ENCODE measurements around the gene PIKFYVE. TPM values are rescaled to one million over a fixed set of nuclear protein-coding genes. Genes with fewer than 3 reads are reported as not detected.

The PIKFYVE gene
- total RNA-seq, 1 donor from 2014 or later, result 22.4 TPM

DNA sequence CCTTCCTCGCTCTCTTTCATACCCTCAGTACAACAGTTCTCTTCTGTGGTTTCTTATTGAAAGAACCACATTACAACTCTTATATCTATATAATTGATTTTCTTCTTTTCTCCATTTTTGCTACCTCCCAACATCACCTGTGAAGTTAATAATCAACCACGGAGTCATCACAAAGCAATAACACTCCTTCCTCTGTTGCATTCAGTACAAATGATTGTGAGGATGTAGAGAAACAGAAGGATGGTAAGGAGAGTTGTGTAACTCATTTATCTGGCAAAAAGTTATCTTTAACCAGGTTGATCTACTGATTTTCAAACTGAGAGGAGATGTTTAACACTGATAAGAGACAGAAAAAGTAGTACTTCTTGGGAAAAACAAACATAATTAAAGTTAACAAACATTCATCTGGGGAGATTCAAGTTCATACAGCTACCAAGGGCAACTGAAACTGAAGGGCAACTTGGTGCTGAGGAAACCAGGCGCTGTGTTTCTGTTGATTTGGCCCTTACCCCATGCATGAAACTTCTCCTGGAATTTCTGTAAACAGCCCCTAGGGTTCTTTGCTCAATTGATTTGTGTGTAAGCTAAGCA is 25.3 kb upstream of the PIKFYVE start:
- Histone ChIP-seq H3K4me1 (ENCODE audit: control insufficient read depth in 3 of 3, insufficient read depth in 3 of 3, low read length in 3 of 3) (no peaks in the 10 kb centered on the region), H3K4me3 (ENCODE audit: low read length in 3 of 3) (no peak overlapping the region), H3K36me3 (ENCODE audit: control insufficient read depth in 3 of 3, insufficient read depth in 3 of 3, low read length in 3 of 3) (peaks cover 35 to 62% (median 52%) of the 10 kb centered on the region in 3 donors), H3K27ac (ENCODE audit: low read depth, low read length) (no peak overlapping the region), H3K27me3 (ENCODE audit: control insufficient read depth in 3 of 3, insufficient read depth in 3 of 3, low read length in 3 of 3) (no peaks in the 10 kb centered on the region), H3K9ac (ENCODE audit: low read depth in 1 of 3, low read length in 3 of 3) (no peak overlapping the region), H3K9me3 (ENCODE audit: control insufficient read depth in 3 of 3, low read length in 3 of 3) (no peaks in the 10 kb centered on the region)

- no peaks in the 10 kb centered on the region for H3K27me3 ChIP-seq (ENCODE audit: control insufficient read depth in 3 of 3, insufficient read depth in 3 of 3, low read length in 3 of 3)
- H3K4me1 ChIP-seq (ENCODE audit: control insufficient read depth in 3 of 3, insufficient read depth in 3 of 3, low read length in 3 of 3), result no peaks in the 10 kb centered on the region
- no peak overlapping the region for H3K27ac ChIP-seq (ENCODE audit: low read depth, low read length)
- H3K4me3 ChIP-seq (ENCODE audit: low read length in 3 of 3), result no peak overlapping the region
- H3K36me3 ChIP-seq (ENCODE audit: control insufficient read depth in 3 of 3, insufficient read depth in 3 of 3, low read length in 3 of 3), result peaks cover 31 to 63% (median 56%) of the 10 kb centered on the region in 3 donors
- H3K9ac ChIP-seq (ENCODE audit: low read depth in 1 of 3, low read length in 3 of 3), result no peak overlapping the region
- no peaks in the 10 kb centered on the region for H3K9me3 ChIP-seq (ENCODE audit: control insufficient read depth in 3 of 3, low read length in 3 of 3)
These were observed 21.6 kb upstream of the PIKFYVE start for GRCh38 chr2:208244422-208244821.

DNA sequence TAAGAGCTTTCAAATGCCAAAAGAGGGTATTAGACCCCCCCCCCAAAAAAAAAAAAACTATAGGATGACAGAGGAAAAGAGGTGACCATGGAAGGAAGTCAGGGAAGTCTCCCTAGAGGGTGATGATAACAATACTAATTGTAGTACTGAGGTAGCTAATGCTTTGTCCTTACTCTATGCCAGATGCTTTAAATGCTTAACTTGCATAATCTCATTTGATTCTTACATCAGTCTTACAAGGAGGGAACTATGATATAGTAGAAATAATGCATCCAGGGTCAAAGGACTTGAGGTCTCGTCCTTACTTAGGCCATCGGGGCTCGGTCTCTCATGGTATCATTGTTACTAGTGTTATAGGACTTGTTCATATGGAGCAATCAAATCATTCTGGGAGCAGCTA is 20.3 kb upstream of the PIKFYVE start:
- Histone ChIP-seq H3K27ac (ENCODE audit: low read depth, low read length) (no peak overlapping the region), H3K9ac (ENCODE audit: low read depth in 1 of 3, low read length in 3 of 3) (no peak overlapping the region), H3K27me3 (ENCODE audit: control insufficient read depth in 3 of 3, insufficient read depth in 3 of 3, low read length in 3 of 3) (no peaks in the 10 kb centered on the region), H3K9me3 (ENCODE audit: control insufficient read depth in 3 of 3, low read length in 3 of 3) (no peaks in the 10 kb centered on the region), H3K4me3 (ENCODE audit: low read length in 3 of 3) (no peak overlapping the region), H3K36me3 (ENCODE audit: control insufficient read depth in 3 of 3, insufficient read depth in 3 of 3, low read length in 3 of 3) (peaks cover 24 to 63% (median 54%) of the 10 kb centered on the region in 3 donors), H3K4me1 (ENCODE audit: control insufficient read depth in 3 of 3, insufficient read depth in 3 of 3, low read length in 3 of 3) (no peaks in the 10 kb centered on the region)

DNA sequence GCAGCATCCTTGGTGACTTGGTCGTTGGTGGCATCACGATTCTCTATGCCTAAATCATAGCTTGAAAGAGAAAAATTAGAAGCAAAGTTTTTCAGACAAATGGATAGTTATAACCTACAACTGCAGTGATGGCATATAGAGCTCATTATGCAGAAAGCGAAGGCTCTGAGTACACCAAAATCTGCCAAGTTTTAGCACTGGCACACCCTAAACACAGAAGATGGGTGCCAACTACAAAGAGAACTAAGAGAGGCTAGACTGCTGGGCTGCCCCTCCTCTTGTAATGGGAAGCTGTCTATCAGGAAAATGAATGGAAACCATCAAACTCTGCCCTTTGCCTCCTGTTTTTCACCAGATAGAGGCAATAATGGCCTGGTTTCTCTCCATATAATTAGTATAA is 17.5 kb upstream of the PIKFYVE start:
- Histone ChIP-seq H3K9me3 (ENCODE audit: control insufficient read depth in 3 of 3, low read length in 3 of 3) (no peaks in the 10 kb centered on the region), H3K27ac (ENCODE audit: low read depth, low read length) (no peak overlapping the region), H3K4me3 (ENCODE audit: low read length in 3 of 3) (no peak overlapping the region), H3K9ac (ENCODE audit: low read depth in 1 of 3, low read length in 3 of 3) (no peak overlapping the region), H3K4me1 (ENCODE audit: control insufficient read depth in 3 of 3, insufficient read depth in 3 of 3, low read length in 3 of 3) (peaks cover 4 to 8% (median 7%) of the 10 kb centered on the region in 3 donors), H3K36me3 (ENCODE audit: control insufficient read depth in 3 of 3, insufficient read depth in 3 of 3, low read length in 3 of 3) (peaks cover 19 to 56% (median 54%) of the 10 kb centered on the region in 3 donors), H3K27me3 (ENCODE audit: control insufficient read depth in 3 of 3, insufficient read depth in 3 of 3, low read length in 3 of 3) (no peaks in the 10 kb centered on the region)

DNA sequence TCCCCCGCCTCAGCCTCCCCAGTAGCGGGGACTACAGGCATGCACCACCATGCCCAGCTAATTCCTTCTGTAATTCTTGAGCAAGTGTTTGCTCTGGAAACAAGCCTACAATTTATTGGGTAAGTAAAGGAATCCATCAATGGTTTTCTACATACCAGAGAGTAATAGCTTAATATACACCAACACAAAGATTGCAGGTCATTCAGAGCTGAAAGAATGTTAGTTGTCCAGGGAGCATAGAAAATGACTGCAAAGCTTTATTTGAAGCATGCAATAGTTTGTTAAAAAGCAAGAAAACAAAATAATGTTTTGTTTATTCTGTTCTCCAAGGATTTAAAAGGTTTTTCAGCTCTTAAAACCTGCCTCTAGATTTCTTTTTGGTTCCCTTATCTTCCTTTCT is 16.8 kb upstream of the PIKFYVE start:
- Histone ChIP-seq H3K27me3 (ENCODE audit: control insufficient read depth in 3 of 3, insufficient read depth in 3 of 3, low read length in 3 of 3) (no peaks in the 10 kb centered on the region), H3K4me1 (ENCODE audit: control insufficient read depth in 3 of 3, insufficient read depth in 3 of 3, low read length in 3 of 3) (peaks cover 8 to 12% (median 11%) of the 10 kb centered on the region in 3 donors), H3K9me3 (ENCODE audit: control insufficient read depth in 3 of 3, low read length in 3 of 3) (no peaks in the 10 kb centered on the region), H3K27ac (ENCODE audit: low read depth, low read length) (no peak overlapping the region), H3K9ac (ENCODE audit: low read depth in 1 of 3, low read length in 3 of 3) (no peak overlapping the region), H3K4me3 (ENCODE audit: low read length in 3 of 3) (no peak overlapping the region), H3K36me3 (ENCODE audit: control insufficient read depth in 3 of 3, insufficient read depth in 3 of 3, low read length in 3 of 3) (peaks cover 19 to 54% (median 53%) of the 10 kb centered on the region in 3 donors)

DNA sequence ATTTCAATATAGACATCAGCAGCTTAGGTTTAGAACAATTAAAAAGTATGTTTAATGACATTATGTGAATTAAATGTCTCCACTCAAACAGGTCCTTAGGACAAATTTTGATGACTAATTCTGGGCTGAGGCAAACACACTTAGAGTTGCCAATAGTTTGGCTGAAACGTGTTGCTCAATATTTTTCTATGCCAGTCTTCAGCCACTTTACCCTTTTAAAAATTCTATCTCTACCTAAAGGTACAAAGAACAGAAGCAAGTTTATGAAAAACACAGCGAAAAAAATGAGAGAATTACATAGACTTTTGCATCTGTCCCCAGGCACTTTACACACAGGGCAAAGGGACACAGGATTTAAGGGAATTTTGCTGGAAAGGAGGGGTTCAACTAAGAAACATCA is 15.7 kb upstream of the PIKFYVE start:
- Histone ChIP-seq H3K4me3 (ENCODE audit: low read length in 3 of 3) (no peak overlapping the region), H3K36me3 (ENCODE audit: control insufficient read depth in 3 of 3, insufficient read depth in 3 of 3, low read length in 3 of 3) (peaks cover 14 to 49% (median 45%) of the 10 kb centered on the region in 3 donors), H3K9ac (ENCODE audit: low read depth in 1 of 3, low read length in 3 of 3) (no peak overlapping the region), H3K4me1 (ENCODE audit: control insufficient read depth in 3 of 3, insufficient read depth in 3 of 3, low read length in 3 of 3) (peaks cover 9 to 17% (median 12%) of the 10 kb centered on the region in 3 donors), H3K27ac (ENCODE audit: low read depth, low read length) (no peak overlapping the region), H3K9me3 (ENCODE audit: control insufficient read depth in 3 of 3, low read length in 3 of 3) (no peaks in the 10 kb centered on the region), H3K27me3 (ENCODE audit: control insufficient read depth in 3 of 3, insufficient read depth in 3 of 3, low read length in 3 of 3) (no peaks in the 10 kb centered on the region)

DNA sequence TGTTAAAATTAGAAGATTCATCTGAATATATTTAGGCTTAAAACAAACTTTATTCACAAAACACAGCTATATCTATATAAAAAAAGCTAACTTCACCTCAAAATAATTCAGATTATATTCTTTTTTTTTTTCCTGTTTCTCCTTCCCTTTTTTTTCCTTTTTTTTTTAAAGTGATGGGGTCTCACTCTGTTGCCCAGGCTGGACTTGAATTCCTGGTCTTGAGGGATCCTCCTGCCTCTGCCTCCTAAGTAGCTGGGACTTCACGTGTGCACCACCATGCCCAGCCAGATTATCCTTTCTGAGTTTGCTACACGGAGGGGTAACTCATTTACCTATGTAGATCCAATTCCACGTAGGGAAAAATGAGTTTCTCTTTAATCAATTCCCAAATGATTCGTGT is 15.0 kb upstream of the PIKFYVE start:
- peaks cover 12 to 44% (median 40%) of the 10 kb centered on the region in 3 donors for H3K36me3 ChIP-seq (ENCODE audit: control insufficient read depth in 3 of 3, insufficient read depth in 3 of 3, low read length in 3 of 3)
- H3K4me3 ChIP-seq (ENCODE audit: low read length in 3 of 3), result no peak overlapping the region
- peaks cover 13 to 21% (median 16%) of the 10 kb centered on the region in 3 donors for H3K4me1 ChIP-seq (ENCODE audit: control insufficient read depth in 3 of 3, insufficient read depth in 3 of 3, low read length in 3 of 3)
- H3K9me3 ChIP-seq (ENCODE audit: control insufficient read depth in 3 of 3, low read length in 3 of 3), result no peaks in the 10 kb centered on the region
- H3K27me3 ChIP-seq (ENCODE audit: control insufficient read depth in 3 of 3, insufficient read depth in 3 of 3, low read length in 3 of 3), result no peaks in the 10 kb centered on the region
- H3K27ac ChIP-seq (ENCODE audit: low read depth, low read length), result no peak overlapping the region
- H3K9ac ChIP-seq (ENCODE audit: low read depth in 1 of 3, low read length in 3 of 3), result no peak overlapping the region

DNA sequence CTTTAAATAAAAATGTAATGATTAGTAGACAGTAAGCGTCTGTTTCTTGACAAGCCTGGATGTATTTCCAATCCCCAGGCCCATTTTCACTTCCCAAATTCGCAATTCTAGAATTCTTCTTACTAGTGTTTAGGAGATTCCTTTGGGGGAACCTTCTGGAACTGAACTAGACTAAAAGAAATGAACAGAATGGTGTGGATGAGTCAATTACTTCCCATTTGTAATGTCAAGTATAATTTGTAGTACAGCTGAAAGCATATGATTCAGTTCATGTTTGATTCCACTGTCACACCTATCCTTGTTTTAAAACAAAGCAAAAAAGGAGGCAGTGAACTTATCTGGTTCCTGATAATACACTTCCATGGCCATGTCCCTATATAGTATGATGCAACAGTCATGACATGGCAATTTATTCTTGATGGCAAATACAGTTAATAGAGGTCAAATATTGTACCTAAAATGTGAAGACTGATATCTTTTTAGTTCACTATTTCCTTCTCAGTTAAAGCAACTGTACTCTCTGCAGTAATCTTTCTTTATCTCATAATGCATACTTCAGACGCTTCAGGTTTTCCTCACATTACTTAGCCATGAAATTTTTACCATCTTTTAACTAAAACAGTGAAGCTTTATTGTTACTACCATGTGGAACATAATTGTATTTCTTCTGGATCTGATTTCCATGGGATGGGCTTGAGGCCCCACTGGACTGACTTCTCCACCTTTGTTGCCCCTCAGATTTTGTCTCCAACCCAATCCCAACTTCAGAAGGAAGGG is 13.2 kb upstream of the PIKFYVE start:
- Histone ChIP-seq H3K4me1 (ENCODE audit: control insufficient read depth in 3 of 3, insufficient read depth in 3 of 3, low read length in 3 of 3) (peaks cover 13 to 21% (median 16%) of the 10 kb centered on the region in 3 donors), H3K27me3 (ENCODE audit: control insufficient read depth in 3 of 3, insufficient read depth in 3 of 3, low read length in 3 of 3) (no peaks in the 10 kb centered on the region), H3K4me3 (ENCODE audit: low read length in 3 of 3) (peak overlapping the region in 2 of 3 donors; percentile 94 to 100), H3K9me3 (ENCODE audit: control insufficient read depth in 3 of 3, low read length in 3 of 3) (no peaks in the 10 kb centered on the region), H3K9ac (ENCODE audit: low read depth in 1 of 3, low read length in 3 of 3) (peak overlapping the region in 2 of 3 donors; percentile 71 to 86), H3K36me3 (ENCODE audit: control insufficient read depth in 3 of 3, insufficient read depth in 3 of 3, low read length in 3 of 3) (peaks cover 6 to 31% (median 29%) of the 10 kb centered on the region in 3 donors), H3K27ac (ENCODE audit: low read depth, low read length) (peak overlapping the region; percentile 57)

DNA sequence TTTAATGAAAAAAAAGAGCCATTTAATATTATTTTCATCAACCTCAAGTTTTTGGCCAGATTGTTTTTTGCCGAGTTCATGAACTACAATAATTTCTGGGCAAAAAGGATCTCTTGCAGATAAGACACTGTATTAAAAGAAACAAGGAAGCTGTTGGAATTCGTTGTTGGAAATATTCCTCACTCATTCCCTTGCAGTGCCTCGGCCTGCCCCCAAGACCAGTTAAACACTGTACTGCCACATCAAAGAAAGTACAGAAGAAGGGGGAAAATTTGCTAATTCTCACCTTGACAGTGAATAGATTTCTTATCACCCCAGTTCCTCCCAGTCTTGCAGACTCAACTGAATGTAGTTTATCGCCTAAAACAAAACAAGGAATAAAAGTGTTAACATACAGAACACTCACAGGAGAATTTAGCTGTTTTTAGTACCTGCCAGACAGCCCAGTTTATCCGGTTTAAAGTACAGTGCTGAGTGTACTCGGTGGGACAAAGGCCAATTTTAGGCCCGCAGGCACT is 12.4 kb upstream of the PIKFYVE start:
- peak overlapping the region; percentile 57 for H3K27ac ChIP-seq (ENCODE audit: low read depth, low read length)
- H3K9me3 ChIP-seq (ENCODE audit: control insufficient read depth in 3 of 3, low read length in 3 of 3), result no peaks in the 10 kb centered on the region
- H3K36me3 ChIP-seq (ENCODE audit: control insufficient read depth in 3 of 3, insufficient read depth in 3 of 3, low read length in 3 of 3), result peaks cover 6 to 24% (median 23%) of the 10 kb centered on the region in 3 donors
- peak overlapping the region; percentile 94 to 100 (median 97) for H3K4me3 ChIP-seq (ENCODE audit: low read length in 3 of 3)
- H3K9ac ChIP-seq (ENCODE audit: low read depth in 1 of 3, low read length in 3 of 3), result peak overlapping the region; percentile 71 to 86 (median 74)
- peaks cover 13 to 21% (median 16%) of the 10 kb centered on the region in 3 donors for H3K4me1 ChIP-seq (ENCODE audit: control insufficient read depth in 3 of 3, insufficient read depth in 3 of 3, low read length in 3 of 3)
- H3K27me3 ChIP-seq (ENCODE audit: control insufficient read depth in 3 of 3, insufficient read depth in 3 of 3, low read length in 3 of 3), result no peaks in the 10 kb centered on the region

Data from skeletal muscle tissue (tissue), 4 donors.